ENCODE data around the gene CAPNS1.

Gene CAPNS1

DNA sequence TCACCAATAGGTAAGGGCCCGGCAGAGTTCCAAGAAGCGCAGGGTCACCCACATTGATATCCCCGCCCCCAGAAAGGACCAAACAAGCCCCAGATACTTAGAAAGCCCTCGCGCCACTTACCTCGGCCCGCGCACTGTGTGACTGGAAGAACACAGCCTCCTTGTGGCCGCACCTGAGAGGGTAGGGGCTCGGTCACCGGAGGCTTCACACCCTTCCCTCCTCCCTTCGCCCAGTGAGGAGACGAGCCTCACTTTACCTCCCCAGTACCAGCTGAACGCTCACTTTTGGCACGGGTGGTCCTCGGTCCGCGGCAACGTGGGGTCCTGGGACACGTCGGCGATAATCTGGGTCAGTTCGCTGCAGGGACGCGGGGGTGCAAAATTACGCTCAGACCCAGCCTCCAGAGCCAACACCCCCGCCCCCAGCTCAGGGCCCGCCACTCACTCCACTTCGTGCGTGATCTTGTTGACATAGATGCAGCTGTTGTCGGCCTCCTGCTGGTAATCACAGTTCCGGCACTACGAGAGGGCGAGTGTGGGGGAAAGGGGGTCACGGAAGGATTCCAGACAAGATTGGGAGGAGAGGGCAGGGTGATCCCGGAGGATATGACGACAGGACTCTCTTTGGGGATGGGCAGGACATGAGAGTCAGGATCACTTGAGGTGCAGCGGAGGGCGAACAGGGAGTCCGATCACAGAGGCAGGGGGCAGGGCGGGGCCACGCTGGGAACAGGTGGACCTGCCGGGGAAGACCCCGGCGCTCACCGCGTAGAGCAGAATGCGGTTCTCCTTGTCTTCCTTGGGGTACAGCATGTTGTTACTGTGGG lies 25.8 kb upstream of the CAPNS1 start:
- H3K4me3 ChIP-seq, result peak overlapping the region; percentile 85
- TF ChIP-seq, protein P1, sequence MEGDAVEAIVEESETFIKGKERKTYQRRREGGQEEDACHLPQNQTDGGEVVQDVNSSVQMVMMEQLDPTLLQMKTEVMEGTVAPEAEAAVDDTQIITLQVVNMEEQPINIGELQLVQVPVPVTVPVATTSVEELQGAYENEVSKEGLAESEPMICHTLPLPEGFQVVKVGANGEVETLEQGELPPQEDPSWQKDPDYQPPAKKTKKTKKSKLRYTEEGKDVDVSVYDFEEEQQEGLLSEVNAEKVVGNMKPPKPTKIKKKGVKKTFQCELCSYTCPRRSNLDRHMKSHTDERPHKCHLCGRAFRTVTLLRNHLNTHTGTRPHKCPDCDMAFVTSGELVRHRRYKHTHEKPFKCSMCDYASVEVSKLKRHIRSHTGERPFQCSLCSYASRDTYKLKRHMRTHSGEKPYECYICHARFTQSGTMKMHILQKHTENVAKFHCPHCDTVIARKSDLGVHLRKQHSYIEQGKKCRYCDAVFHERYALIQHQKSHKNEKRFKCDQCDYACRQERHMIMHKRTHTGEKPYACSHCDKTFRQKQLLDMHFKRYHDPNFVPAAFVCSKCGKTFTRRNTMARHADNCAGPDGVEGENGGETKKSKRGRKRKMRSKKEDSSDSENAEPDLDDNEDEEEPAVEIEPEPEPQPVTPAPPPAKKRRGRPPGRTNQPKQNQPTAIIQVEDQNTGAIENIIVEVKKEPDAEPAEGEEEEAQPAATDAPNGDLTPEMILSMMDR (IDR thresholded peaks at IDR 0.05), result no peak
- peak; percentile 77 for DNase-seq (ENCODE audit: low spot score)

DNA sequence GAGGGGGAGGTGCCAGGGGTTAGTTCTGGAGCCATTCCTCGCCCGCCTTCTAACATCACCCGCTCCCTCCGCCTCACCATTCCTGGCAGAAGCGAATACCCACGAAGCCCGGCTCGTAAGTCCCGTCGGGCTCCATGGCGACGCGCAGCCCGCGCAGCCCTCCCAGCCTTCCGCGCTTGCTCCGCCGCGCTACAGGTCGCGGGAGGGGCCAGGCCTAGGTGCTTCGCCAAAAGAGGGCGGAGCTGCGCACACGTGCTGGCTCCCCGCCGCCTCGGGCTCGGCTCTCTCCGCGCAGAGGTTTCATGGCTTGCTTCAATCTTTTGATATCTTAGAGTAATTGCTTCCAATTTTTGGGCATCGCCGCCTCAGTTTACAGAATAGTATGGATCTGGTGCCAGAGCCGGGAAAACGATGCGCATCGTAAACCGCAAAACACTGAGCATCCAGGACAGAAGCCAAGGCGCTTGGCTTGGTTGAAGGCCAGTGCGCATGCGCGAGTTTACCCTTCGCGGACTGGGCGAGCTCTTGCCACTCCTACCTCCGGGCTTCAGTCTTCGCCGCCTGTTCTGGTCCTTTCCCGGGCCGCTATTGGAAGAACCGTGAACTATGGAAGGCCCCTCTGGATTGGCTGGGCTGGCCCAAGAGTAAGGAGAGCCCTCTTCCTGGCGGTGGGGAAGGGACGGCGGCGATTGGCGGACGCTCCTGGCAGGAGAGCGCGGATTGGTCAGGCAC lies 25.0 kb upstream of the CAPNS1 start, which contains the start of gene POLR2I:
Gene POLR2I, minus strand, starts transcription at position 155 of the 732 bp plus-strand sequence. Its CDS starts 19 bp downstream, at position 136.
- Histone ChIP-seq H3K27ac (peak within 1 kb of the TSS; percentile 78 to 95), H3K4me3 (peak within 1 kb of the TSS; percentile 85)
- peak; percentile 100 for DNase-seq (ENCODE audit: low spot score)
- TF ChIP-seq, protein P1 (IDR thresholded peaks at IDR 0.05), result no peak

More for the DNA sequence above, 25.8 kb upstream of the CAPNS1 start:
- peak overlapping the region; percentile 78 to 95 for H3K27ac ChIP-seq

DNA sequence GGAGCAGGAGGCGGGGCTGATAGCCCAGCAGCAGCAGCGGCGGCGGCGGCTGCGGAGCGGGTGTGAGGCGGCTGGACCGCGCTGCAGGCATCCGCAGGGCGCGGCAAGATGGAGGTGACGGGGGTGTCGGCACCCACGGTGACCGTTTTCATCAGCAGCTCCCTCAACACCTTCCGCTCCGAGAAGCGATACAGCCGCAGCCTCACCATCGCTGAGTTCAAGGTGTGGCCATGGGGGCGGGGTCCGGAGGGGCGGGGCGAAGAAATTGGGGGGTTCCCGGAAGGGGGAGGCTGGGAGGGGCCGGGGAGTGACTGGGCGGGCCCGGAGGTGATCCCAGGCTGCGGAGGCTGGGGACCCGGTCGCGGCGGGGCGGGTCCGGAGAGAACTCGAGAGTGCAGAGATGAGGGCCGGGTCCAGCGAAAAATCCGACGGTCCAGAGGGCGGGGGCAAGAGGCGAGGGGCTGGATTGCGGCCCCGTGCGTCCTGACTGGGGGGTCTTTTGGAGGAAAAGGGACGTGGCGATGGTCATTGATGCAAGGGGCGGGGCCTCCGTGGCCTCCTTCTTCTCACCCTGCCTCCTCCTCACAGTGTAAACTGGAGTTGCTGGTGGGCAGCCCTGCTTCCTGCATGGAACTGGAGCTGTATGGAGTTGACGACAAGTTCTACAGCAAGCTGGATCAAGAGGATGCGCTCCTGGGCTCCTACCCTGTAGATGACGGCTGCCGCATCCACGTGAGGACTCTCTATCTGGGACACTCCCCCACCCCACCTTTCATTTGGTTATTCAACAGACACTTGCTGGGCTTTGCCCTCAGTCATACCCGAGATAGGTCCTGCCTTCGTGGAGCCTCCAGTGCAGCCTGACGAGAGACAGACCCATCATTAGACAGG lies 24.2 kb upstream of the CAPNS1 start, which contains the start of gene TBCB:
Gene TBCB, plus strand, starts transcription at position 16 of the 891 bp plus-strand sequence. Its CDS starts 93 bp downstream, at position 109.
- Histone ChIP-seq H3K27ac (peak within 1 kb of the TSS; percentile 78 to 95), H3K4me3 (peak within 1 kb of the TSS; percentile 85)
- TF ChIP-seq, protein P1 (IDR thresholded peaks at IDR 0.05), result no peak
- peak; percentile 90 for DNase-seq (ENCODE audit: low spot score)

DNA sequence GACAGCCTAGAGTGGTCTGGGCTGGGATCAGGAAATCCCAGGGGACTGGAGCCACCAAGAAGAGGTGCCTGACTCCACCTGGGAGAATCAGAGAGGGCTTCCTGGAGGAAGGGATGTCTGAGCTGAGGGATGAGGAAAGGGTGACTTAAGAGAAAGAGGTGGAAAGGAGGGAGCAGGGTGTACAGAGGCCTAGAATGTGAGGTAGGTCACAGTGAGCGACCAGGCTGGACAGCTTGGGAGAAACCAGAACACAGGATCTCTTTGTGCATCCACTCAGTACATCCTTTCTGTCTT lies 23.6 kb upstream of the CAPNS1 start:
- no peak for DNase-seq (ENCODE audit: low spot score)
- Histone ChIP-seq H3K27ac (peak overlapping the region; percentile 60 to 95), H3K4me3 (peak overlapping the region; percentile 85)
- TF ChIP-seq, protein P1 (IDR thresholded peaks at IDR 0.05), result no peak

DNA sequence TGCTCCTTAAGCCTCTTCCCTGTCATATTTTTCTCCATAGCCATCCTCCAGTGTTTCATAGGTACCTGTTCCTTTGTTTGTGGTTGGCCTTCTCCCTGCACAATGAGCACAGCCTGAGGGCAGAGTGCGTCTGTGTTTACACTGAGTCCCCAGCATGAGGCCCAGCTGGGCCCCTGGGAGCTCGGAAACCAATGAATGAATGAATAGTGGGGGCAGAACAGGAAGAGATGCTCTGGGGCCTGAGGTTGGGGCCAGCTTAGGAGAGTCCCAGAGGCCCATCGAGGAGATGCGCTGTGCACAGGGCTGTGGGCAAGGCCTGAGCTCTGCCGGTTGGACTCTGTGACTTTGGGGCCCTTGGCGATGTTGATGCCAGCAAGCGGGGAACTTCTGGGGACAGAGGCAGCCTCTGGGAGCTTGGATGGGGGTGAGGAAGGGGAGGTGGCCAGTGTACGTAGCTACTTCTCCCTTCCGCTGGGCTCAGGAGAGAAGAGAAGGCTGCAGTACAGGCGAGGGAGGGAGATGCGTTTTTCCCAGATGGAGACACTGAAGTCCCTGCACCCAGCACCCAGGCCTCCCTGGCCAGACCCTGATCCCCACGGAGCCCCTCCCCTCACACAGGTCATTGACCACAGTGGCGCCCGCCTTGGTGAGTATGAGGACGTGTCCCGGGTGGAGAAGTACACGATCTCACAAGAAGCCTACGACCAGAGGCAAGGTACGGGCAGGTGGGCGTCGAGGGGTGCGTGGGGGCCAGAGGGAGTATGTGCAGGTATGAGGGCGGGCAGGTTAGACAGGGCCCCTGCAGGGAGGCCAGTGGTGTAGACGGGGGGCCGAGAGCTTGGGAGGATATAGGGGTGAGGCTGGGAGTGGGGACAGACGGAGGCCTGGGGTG lies 19.5 kb upstream of the CAPNS1 start:
- no peak overlapping the region for H3K4me3 ChIP-seq
- H3K27ac ChIP-seq, result no peak overlapping the region
- TF ChIP-seq, protein P1 (IDR thresholded peaks at IDR 0.05), result no peak
- no peak for DNase-seq (ENCODE audit: low spot score)

DNA sequence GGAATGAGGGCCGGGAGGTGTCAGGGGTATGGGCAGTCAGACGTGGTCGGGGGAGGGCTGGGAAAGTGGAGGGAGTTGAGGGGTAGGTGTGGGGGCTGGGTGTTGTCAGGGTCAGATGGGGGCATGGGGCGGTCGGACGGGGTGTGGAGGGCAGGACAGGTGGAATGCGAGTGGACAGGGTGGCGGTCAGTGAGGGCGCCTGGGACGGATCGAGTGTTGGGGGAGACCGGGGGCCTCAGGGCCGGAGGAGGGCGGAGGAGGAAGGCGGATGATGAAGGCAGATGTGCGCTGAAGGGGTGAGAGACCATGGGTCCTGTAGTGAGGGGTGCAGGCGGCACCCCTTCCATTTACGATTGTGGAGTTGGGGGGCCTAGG lies 18.9 kb upstream of the CAPNS1 start:
- H3K4me3 ChIP-seq, result no peak overlapping the region
- H3K27ac ChIP-seq, result no peak overlapping the region
- TF ChIP-seq, protein P1 (IDR thresholded peaks at IDR 0.05), result no peak
- DNase-seq (ENCODE audit: low spot score), result no peak

All from coronary artery (tissue), 2 donors.